ENCODE data around the gene PTPRD. TPM values are rescaled to one million over a fixed set of nuclear protein-coding genes. Genes with fewer than 3 reads are reported as not detected.

PTPRD gene
- total RNA-seq, 1 experiment from 2014 or later = 0.02 TPM

DNA sequence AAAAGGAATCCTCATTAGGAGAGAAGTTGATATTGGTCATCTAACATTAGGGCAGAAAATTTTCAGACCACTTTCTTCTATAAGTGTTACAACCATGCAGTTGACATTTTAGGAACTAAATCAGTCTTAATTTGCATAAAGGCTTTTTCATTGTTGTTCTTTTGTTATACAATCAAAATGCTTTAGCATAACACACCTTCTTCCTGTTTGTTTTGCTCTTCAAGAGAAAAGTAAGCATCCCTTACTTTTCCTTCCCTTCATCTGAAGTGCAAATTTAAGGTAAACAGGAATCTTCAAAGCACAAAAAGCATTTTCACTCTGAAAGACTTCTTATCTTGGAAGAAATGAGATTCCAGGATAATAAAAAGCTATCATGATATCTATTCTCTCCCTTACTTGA lies 273.6 kb downstream of the PTPRD start (continued):
- TF ChIP-seq, protein P1, sequence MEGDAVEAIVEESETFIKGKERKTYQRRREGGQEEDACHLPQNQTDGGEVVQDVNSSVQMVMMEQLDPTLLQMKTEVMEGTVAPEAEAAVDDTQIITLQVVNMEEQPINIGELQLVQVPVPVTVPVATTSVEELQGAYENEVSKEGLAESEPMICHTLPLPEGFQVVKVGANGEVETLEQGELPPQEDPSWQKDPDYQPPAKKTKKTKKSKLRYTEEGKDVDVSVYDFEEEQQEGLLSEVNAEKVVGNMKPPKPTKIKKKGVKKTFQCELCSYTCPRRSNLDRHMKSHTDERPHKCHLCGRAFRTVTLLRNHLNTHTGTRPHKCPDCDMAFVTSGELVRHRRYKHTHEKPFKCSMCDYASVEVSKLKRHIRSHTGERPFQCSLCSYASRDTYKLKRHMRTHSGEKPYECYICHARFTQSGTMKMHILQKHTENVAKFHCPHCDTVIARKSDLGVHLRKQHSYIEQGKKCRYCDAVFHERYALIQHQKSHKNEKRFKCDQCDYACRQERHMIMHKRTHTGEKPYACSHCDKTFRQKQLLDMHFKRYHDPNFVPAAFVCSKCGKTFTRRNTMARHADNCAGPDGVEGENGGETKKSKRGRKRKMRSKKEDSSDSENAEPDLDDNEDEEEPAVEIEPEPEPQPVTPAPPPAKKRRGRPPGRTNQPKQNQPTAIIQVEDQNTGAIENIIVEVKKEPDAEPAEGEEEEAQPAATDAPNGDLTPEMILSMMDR (IDR thresholded peaks at IDR 0.05 in 2 of 3, conservative IDR thresholded peaks at IDR 0.05 in 1 of 3; ENCODE audit: borderline replicate concordance in 1 of 3, insufficient read depth in 1 of 3, low read depth in 2 of 3, low read length in 2 of 3) = no peak
- TF ChIP-seq SIN3A (IDR thresholded peaks at IDR 0.05; ENCODE audit: low read depth) = no peak
- TF ChIP-seq, protein P2, sequence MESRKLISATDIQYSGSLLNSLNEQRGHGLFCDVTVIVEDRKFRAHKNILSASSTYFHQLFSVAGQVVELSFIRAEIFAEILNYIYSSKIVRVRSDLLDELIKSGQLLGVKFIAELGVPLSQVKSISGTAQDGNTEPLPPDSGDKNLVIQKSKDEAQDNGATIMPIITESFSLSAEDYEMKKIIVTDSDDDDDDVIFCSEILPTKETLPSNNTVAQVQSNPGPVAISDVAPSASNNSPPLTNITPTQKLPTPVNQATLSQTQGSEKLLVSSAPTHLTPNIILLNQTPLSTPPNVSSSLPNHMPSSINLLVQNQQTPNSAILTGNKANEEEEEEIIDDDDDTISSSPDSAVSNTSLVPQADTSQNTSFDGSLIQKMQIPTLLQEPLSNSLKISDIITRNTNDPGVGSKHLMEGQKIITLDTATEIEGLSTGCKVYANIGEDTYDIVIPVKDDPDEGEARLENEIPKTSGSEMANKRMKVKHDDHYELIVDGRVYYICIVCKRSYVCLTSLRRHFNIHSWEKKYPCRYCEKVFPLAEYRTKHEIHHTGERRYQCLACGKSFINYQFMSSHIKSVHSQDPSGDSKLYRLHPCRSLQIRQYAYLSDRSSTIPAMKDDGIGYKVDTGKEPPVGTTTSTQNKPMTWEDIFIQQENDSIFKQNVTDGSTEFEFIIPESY (IDR thresholded peaks at IDR 0.05; ENCODE audit: extremely low read depth, insufficient replicate concordance, low read length) = no peak

DNA sequence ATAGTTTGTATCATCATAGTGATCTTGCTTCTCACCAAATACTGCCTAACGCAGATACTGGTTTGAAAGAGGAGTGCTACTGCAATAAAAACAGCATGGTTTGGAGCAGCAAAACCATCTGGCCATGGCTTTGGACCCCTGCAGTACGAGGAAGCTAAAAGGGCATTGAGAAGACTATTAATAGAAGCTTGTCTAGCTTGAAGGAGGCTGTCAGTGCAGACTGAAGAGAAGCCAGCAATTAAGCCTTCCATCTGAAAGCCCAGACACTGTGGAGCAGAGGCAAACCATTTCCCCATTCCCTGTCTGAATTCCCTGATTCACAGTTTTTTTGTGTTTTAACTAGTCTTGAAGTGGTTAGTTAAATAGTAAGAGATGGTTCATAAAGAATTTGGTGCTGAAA lies 281.6 kb downstream of the PTPRD start:
- H2AFZ ChIP-seq (ENCODE audit: low read depth, low read length, poor library complexity, severe bottlenecking) = no peak overlapping the region
- TF ChIP-seq EZH2phosphoT487 (IDR thresholded peaks at IDR 0.05; ENCODE audit: borderline replicate concordance) (no peak), FOSL1 (IDR thresholded peaks at IDR 0.05; ENCODE audit: low read depth) (no peak), ELF1 (IDR thresholded peaks at IDR 0.05; ENCODE audit: borderline replicate concordance, low read depth) (no peak), ZFX (IDR thresholded peaks at IDR 0.05) (no peak), JUND (IDR thresholded peaks at IDR 0.05) (no peak), RAD21 (IDR thresholded peaks at IDR 0.05; ENCODE audit: low read depth) (no peak), SP1 (IDR thresholded peaks at IDR 0.05; ENCODE audit: low read depth) (no peak), YY1 (IDR thresholded peaks at IDR 0.05; ENCODE audit: extremely low read depth, insufficient replicate concordance, low read depth, low read length) (no peak), SRF (IDR thresholded peaks at IDR 0.05; ENCODE audit: low read depth) (no peak)
- TF ChIP-seq, protein P2 (IDR thresholded peaks at IDR 0.05; ENCODE audit: extremely low read depth, insufficient replicate concordance, low read length) = no peak
- TF ChIP-seq, protein P3, sequence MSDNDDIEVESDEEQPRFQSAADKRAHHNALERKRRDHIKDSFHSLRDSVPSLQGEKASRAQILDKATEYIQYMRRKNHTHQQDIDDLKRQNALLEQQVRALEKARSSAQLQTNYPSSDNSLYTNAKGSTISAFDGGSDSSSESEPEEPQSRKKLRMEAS (IDR thresholded peaks at IDR 0.05) = no peak
- POLR2A ChIA-PET = no interaction called here
- DNase-seq (ENCODE audit: low read depth, low spot score) = no peak
- H3K9me2 ChIP-seq (ENCODE audit: insufficient read depth) = no peaks in the 10 kb centered on the region
- intact Hi-C loops (cut with micrococcal nuclease) = no loop called here
- no peaks in the 10 kb centered on the region for H3K4me1 ChIP-seq (ENCODE audit: control insufficient read depth in 1 of 2, insufficient read depth in 2 of 2, low read length in 2 of 2)
- no peak overlapping the region for H3K4me2 ChIP-seq (ENCODE audit: low read length)
- RAD21 ChIA-PET (ENCODE audit: low non-redundant PET in 1 of 2, low total read pairs in 2 of 2, uncharacterized antibody in 2 of 2, unreplicated experiment in 2 of 2) = no interaction called here
- CTCF ChIA-PET = no interaction called here
- H3K36me3 ChIP-seq (ENCODE audit: control insufficient read depth in 1 of 2, insufficient read depth in 2 of 2, low read length in 2 of 2) = no peaks in the 10 kb centered on the region
- H3K79me2 ChIP-seq (ENCODE audit: insufficient read depth, low read length) = no peaks in the 10 kb centered on the region
- H3K27me3 ChIP-seq (ENCODE audit: insufficient read depth, low read length) = no peaks in the 10 kb centered on the region
- no peaks in the 10 kb centered on the region for H4K20me1 ChIP-seq (ENCODE audit: insufficient read depth)
- no peak overlapping the region for H3K9ac ChIP-seq (ENCODE audit: low read length)
- no peak for ATAC-seq
- H3K9me3 ChIP-seq (ENCODE audit: control insufficient read depth in 1 of 2, insufficient read depth in 1 of 2, low read depth in 1 of 2, low read length in 2 of 2) = peaks cover 4 to 15% of the 10 kb centered on the region in 2 experiments; a peak in 2 of 4 replicates
- no TSS peak for BruUV-seq (replicated peaks)
- H3K4me3 ChIP-seq (replicated peaks in 1 of 2; ENCODE audit: low read depth in 1 of 2, low read length in 2 of 2) = no peak overlapping the region
- no peak overlapping the region for H3K27ac ChIP-seq (ENCODE audit: low read depth, low read length)
